GM19324 (cell line): Measurements from ENCODE around the gene TXNDC17.
"Not testable (repeated sequence)": the region's sequence is repeated elsewhere in the genome, so short reads cannot be mapped to it uniquely, and the experiment has no call there.

ENCODE experiments used
- ATAC-seq: cut with Tn5 transposase; IDR thresholded peaks from one replicate; pipeline ENCODE4 v1.9.1; 2021; ENCODE audit warnings: mild to moderate bottlenecking, moderate library complexity; ENCODE audit not compliant: unreplicated experiment, low FRiP score

TXNDC17 gene

DNA sequence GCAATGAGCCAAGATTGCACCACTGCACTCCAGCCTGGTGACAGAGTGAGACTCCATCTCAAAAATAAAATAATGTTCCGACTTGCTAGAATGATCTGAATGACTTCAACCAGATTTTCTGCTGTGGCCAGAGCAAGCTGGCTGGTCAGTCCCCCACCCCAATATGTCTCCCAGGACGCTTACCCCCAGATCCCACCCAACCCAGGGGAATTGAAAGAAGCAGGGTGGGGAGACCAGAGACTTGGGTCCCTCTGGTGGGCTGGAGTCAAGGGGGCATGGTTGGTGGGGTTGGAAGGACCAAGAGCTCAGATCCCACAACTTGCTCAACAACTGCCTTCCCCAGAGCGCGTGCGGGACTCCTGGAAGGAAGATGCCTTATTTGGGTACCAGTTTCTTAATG is 17.6 kb downstream of the TXNDC17 start:
- not testable (repeated sequence) for ATAC-seq

DNA sequence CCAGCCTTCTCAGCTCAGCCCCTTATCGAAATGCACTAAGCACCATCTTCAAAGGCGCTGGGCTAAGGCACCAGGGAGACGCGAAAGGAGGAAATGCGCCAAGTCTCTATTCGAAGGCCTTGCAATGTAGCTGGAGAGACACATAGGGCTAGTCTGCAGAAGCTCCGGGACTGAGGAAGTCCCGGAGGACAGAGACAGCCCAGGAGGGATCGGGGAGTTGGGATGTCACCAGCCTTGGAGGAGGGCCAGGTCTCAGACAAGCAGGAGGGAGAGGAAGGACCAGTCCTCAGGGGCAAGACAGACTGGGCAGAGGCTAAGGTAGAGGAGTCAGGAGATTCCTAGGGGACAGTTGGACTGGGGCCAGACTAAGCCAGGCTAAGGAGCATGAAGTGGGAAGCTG is 19.2 kb downstream of the TXNDC17 start:
- no peak for ATAC-seq

DNA sequence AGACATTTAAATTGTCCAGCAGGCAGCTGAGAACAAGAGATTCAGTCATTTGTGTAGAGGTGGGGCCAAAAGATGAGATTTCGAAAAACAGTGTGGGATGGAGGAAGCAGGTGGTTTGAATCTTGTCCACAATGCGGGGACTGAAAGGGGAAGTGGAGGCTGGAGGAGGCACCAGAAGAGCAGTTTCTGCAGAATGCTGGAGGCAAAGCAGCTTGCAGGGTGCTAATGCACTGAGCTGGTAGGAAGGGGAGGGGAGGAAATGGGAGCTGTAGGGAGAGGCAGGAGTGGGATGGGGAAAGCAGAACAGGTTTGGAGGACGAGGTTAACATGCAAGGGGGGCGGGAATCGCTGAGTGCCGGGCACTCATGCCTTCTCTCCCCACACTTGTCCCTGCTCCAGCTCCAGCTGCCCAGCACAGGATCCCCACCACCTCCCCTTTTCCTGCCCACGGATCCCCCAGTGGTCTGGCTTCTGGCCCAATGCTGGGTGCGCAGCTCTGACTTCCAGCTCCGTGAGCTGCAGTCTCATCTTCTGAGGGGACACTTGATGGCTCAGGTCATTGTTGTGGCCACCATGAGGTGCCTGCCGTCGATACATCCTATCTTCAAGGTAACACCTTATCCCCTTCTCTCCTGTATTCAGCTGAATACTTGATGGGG is 20.1 kb downstream of the TXNDC17 start:
- no peak for ATAC-seq

DNA sequence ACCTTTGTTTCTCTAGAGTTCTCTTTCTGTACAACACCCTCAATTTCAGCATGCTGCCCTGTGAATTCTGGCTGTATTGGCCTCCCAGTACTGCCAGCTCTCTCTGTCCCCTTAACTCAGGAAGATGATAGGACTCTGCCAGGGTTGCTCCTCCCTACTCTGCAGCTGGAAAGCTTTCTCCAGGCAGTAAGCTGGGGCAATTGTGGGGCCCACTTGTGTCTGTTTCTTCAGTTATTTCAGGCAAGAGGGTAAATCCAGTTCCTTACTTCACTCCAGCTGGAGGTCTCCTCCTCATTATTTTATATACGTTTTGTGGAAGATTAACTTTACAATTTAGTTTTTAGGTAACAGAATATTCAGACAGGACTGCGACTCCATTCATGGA is 20.6 kb downstream of the TXNDC17 start:
- no peak for ATAC-seq

DNA sequence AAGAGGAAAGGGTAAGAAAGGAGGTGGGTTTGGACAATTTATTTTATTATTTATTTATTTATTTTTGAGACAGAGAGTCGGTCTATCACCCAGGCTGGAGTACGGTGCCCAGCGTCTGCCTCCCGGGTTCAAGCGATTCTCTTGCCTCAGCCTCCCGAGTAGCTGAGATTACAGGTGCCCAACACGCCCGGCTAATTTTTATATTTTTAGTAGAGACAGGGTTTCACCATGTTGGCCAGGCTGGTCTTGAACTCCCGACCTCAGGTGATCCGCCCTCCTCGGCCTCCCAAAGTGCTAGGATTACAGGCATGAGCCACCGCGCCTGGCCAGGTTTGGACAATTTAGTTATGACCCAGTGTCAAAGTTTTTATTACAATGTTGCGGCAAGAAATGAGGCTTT is 22.3 kb downstream of the TXNDC17 start:
- not testable (repeated sequence) for ATAC-seq

DNA sequence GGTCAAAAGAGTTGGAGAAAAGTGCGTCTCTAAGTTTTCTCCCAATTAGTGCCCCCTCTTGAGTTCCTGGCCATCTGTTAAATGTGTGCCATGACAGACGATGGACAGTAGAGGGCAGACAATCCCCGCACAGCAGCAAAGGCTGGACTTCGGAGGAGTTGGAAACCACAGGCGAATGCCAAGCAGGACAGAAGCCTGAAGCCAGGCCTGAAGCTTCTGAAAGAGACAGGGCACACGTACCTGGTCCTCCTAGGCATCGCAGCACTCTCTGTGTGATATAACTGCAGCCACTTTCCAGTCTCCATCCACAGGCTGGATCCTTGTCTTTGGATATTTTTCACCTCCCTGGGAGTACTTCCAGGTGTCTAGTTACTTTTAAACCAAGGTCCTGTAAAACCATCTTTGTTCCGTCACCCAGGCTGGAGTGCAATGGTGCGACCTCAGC is 25.2 kb downstream of the TXNDC17 start:
- ATAC-seq, result no peak

DNA sequence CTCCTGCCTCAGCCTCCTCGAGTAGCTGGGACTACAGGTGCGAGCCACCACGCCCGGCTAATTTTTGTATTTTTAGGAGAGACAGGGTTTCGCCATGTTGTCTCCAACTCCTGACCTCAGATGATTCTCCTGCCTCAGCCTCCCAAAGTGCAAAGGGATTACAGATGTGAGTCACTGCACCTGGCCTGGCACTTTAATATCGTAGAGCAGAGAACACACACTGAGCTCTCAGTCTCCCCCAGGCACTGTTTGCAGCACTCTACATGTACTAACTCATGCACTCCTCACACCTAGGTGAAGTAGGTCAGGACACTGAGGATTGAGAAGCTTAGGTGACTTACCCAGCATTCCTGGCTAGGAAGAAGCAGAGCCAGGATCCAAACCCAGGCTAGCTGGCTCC is 25.7 kb downstream of the TXNDC17 start:
- no peak for ATAC-seq

DNA sequence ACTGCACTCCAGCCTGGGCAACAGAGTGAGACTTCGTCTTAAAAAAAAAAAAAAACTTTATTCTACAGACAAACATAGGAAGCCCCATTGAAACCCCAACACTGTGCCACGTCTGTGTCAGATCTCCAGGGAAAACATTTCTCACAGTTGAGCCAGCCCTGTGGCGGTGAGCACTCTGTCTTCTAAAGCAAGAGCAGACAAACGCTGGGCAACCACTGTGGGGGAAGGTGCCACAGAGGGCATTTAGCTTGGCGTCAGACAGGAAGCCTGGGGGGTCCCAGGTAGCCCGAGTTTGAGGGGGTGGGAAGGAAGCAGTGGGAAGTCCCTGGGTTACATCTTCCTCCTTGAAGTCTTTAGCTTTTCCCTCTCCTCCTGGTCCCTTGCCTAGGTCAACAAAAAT is 26.7 kb downstream of the TXNDC17 start:
- no peak for ATAC-seq

DNA sequence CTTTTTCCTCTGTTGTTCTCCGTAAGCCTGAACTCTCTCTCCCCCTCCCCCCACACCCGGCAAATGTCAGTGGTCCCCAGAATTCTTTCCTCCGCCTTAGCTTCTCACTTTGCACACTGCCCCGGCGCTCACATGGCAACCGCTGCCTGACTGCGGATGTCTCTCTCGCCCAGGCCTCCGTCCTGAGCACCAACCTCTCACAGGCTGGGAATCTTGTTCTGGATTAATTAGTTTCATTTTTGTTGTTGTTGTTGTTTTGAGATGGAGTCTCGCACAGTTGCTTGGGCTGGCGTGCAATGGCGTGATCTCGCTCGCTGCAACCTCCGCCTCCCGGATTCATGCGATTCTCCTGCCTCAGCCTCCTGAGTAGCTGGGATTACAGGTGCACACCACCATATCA is 27.4 kb downstream of the TXNDC17 start:
- ATAC-seq, result no peak

DNA sequence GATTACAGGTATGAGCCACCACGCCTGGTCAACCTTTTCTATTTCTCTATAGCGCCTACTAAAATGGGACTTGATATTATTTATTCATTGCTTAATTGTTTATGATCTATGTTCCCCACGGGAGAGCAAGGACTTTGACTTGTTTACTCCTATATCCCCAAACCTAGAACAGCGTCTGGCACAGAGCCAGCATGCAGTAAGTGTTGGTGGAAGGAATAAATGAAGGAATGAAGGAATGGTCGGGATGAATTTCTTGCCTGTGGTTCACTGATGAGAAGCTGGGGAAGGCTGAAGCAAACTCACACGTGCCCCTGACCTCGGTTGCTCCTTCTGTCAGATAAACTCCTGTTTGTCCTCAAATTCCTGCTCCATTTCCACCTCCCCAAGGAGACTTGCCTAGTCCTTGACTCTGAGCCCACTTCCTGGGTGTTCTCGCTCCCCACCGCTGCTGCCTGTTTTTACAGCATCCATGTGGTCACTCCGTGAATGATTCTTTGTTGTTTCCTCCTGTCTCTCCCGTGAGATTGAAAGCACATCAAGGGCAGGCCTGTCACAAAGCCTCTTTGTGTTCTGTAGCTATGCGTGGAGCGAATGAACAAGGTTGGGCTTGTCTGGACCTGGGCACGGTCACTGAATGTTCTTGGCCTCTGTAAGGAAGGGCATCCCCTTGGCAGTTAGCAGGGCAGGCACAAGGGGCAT is 28.0 kb downstream of the TXNDC17 start:
- no peak for ATAC-seq

DNA sequence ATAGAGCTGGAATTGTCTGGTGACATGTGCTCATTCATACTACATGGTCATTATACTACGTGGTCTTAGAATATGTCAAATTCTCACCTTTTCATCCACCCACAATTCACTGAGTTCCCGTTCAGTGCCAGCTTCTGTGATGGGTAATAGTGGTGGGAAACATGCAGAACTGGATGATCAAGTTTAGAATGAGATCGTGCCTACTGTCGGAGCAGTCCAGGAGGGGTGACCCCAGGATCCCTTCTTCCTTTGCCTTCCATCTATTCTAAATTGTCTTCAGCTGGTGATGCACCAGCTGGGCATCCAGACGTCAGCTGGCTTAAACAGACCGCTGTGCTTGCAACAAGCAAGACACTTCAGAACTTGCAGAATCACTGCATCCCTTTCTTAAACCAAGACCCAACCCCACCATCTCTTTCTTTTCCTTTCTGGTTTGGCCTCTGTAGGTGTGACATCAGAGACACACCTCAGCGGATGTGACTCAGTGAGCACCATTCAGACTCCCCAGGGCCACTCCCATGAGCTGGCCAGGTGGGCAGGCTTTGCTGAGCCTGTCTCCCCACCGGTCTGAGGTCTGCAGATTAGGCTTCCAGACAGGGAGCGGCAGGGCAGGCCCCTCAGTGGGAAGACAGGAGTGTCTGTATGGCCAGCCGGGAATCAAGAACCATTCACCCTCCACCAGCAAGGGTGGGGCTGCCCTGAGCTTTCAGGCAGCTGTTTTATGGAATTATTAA is 28.8 kb downstream of the TXNDC17 start:
- ATAC-seq, result no peak

DNA sequence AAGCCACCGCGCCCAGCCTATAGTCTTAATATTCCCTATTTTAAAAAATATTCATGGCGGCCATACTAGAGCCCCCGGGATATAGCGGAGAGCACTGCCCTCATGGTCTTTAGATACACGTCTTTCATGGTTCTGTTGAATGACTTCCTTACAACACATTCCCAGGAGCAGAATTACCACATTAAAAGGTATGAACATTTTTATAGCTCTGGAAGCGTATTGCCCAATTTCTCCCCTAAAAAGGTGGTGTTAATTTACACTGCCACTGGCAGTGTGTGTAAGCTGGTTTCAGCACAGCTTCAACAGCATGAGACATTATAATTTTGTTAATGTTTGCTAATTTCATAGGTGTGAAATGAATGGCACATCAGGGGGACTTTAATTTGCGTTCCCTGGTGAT is 29.7 kb downstream of the TXNDC17 start:
- ATAC-seq, result no peak

DNA sequence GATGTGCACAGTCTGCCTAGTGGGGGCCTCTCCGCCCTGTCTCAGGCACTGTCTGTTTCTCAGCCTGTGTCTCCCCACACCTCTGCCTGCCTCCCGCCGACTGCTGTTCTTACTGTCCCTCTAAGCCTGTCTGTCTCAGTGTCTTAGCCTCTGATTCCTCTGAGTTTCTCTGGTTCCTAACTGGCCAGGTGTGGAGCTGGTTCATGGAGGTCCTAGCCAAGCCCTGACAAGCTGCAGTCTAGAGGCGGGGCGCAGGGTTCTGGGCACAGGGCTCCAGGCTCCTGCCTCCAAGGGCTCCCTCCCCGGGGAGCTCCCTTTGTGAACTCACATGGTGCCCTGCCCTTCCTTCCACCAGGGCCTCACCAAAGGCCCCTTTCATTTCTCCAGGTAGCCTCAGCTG is 30.1 kb downstream of the TXNDC17 start:
- no peak for ATAC-seq

DNA sequence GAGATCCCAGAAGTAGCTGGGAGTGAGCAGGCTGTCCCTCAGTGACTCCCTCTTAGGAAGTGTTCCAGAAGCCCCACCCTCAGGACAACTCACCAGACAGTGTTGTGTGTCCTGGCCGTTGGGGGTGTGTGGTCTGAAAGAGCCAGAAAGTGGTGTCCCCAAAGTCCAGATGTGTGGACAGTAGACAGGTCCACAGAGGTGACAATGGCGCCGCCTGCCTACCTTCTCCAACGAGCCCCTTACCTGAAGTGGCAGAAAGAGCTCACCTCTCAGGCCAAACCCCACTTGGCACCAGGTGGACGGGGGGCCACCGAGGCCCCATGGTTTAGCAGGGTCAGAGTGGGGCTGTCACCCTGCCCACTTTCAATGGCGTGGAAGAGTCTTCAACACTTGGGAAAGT is 30.6 kb downstream of the TXNDC17 start:
- ATAC-seq, result no peak

DNA sequence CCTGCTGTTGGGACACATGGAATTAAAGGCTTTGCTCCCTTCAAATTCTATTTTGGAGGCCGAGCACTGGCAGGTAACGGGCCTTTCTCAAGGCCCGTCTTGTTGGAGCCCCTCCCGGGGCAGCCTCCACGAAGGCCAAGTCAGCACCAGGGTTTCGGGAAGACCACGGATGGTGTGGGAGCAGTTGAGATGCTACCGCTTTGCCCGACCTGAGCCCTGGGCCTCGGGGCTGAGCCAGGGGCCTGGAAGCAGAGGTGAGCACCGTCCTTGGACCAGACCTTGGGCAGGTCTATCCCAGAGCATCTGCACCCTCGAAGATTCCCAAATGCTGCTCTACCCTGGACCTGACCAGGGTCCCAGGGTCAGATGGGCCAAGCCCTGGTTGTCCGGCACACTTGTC is 33.7 kb downstream of the TXNDC17 start:
- no peak for ATAC-seq

DNA sequence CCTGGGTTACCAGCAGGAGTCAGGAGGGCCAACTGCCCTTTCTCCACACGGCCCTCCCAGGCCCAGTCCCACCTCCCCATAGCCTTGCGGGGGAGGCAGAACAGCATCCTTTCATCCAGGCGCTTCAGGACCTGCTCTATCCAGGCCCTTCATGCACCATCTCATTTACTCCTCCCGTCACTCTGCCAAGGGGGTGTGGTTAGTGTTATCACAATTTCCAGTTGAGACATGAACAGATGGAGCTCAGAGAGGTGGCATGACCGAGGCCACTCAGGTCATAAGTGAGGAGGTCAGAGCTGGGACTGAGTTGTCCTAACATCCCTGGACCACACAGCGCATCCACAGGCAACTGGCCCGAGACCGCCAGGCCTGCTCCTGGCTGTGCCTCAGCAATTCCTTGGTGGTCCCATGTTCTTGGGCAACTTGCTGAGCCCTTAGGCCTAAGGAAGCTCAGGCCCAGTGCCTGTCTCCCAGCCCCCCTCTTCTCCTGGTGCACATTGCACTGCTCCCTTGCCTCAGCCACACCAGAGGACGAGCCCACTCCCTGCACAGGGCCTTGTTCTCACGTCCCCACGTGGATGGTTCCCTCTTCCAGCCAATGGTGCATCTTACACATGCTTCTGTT is 34.5 kb downstream of the TXNDC17 start:
- no peak for ATAC-seq

DNA sequence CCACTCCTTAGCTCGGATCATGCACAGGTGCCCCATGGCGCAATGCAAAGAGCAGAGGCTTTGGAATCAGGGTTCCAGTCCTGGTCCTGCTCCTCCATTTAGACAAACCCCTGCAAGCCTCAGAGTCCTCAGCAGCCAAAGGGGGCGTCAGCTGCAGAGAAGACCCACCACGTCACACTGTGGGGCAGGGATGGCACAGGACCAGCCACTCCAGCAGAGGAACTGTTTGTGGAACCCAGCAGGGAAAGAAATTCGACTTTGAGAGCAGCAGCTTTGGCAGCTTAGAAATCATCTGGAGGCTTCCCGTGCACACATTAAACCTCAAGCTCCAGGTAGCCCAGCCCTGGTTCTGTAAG is 35.9 kb downstream of the TXNDC17 start:
- no peak for ATAC-seq

DNA sequence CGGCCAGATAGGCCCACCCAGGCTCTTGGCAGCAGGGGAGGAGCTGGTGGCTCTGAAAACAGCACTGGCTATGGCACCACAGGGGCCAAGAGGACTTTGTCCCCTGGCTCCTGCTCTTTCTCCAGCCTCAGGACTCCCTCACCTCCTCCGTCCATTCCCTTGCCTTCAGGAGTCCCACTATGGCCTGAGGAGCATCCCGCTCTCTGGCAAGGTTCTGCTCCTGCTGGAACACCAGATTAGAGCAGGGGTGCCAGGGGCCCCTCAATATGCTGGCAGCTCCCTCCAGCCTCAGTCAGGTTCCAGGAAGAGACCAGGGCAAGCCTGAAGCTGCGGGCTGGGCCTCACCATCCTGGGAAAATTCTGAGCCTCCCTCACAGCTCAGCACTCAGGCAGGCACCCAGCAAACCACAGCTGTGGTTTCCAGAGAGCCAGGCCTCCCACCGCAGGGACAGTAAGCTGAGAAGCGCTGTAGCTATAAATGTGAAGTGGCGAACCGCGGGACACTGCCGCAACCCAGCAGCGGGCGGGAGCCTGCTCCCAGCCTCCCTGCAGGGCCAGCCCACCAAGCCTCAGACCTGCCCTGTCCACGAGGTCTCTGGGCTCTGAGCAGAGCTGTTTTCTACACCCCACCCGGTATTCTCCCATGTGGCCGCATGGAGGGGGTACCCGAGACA is 36.4 kb downstream of the TXNDC17 start:
- no peak for ATAC-seq

DNA sequence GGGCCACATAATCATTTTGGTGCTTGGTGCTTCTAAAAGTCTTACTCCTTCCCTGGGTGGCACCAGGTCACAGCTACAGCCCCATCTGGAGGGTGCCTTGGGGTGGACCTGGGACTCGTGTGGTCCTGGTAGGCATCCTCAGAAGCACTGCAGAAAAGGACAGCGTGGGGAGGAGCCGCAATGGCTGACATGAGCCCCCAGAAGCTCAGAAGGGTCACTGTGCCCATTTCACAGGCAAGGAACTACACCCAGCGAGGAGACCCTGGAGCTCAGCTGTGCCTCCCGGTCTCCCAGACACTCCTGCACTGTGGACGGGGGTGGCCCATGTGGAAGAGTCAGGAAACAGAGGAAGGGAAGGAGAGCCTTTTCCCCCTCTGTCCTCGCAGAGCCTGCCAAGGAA is 37.1 kb downstream of the TXNDC17 start:
- ATAC-seq, result no peak

DNA sequence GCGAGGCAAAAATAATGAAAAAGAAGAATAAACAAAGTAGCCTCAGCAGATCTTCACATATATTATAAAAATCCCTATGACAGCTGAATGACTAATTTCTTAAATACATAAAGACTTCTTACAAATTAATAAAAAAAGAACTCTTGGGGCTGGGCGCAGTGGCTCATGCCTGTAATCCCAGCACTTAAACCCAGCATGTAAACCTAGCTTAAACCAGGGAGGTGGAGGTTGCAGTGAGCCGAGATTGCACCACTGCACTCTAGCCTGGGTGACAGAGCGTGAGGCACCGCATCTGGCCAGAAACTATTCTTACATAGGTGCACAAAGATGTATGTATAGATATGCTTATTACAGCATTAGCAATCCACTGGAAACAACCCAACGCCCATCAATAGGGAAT is 38.4 kb downstream of the TXNDC17 start:
- no peak for ATAC-seq

DNA sequence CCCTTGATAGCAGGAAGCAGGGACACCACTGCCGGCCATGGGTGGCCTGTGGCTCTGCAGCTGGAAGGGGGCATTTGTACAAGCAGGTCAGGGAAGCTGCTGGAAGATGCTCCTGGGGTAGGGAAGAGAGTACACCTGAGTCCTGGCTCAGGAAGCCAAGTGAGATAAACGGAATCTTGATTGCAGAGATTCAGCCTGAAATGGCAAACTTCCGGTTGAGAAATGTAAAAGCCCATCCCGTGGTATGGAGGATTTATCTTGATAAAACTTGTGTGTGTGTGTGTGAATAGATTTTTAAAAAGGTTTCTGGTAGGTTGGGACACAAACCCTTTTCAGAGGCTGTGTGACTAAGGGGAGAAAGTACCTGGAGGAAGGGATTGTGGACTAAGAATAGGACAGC is 40.3 kb downstream of the TXNDC17 start:
- no peak for ATAC-seq
